HEK293 (cell line): ENCODE data around the gene ZSCAN20.

ENCODE experiments used
- KLF1 ChIP-seq: fragments of 450-650 bp; formaldehyde crosslinking; IDR thresholded peaks from 2 replicates; pipeline ENCODE4 v1.5.1; 2016; ENCODE audit warnings: missing biosample characterization, missing genetic modification characterization
- REST ChIP-seq: fragments of 450-650 bp; formaldehyde crosslinking; IDR thresholded peaks from 2 replicates; pipeline ENCODE4 v1.5.1; 2016; ENCODE audit warnings: missing biosample characterization, missing genetic modification characterization
- ZNF2 ChIP-seq: fragments of 450-650 bp; formaldehyde crosslinking; IDR thresholded peaks from 2 replicates; pipeline ENCODE4 v1.5.1; 2016; ENCODE audit warnings: missing biosample characterization, missing genetic modification characterization

- no peak for TF ChIP-seq KLF1 (tag by site-specific recombination)
- no peak for TF ChIP-seq REST
- no peak for TF ChIP-seq ZNF2 (tag by site-specific recombination)
Measured at GRCh38 chr1:33517596-33518250, 45.3 kb downstream of the ZSCAN20 start.
